HepG2 (cell line): ENCODE measurements around the gene RGS13. TPM values are rescaled to one million over a fixed set of nuclear protein-coding genes. Genes with fewer than 3 reads are reported as not detected.
A peak's percentile ranks its signal among the peaks of the same experiment; 100 is the strongest.

Experiments
- ARID5B ChIP-seq: IDR thresholded peaks from 2 replicates; pipeline ENCODE4 v1.4.0; 2020; ENCODE audit warnings: mild to moderate bottlenecking, missing genetic modification reagents
- ETS1 ChIP-seq: sonication (generic); formaldehyde crosslinking; IDR thresholded peaks from 2 replicates; pipeline ENCODE4 v1.4.0; 2020; ENCODE audit warnings: missing genetic modification reagents
- ETV5 ChIP-seq: IDR thresholded peaks from 2 replicates; pipeline ENCODE4 v1.6.1; 2018; ENCODE audit warnings: missing biosample characterization, missing genetic modification reagents, inconsistent platforms, borderline replicate concordance
- HOXA5 ChIP-seq: sonication (generic); formaldehyde crosslinking; IDR thresholded peaks from 2 replicates; pipeline ENCODE4 v1.4.0; 2020; ENCODE audit warnings: missing genetic modification reagents
- ISL2 ChIP-seq: sonication (generic); formaldehyde crosslinking; IDR thresholded peaks from 2 replicates; pipeline ENCODE4 v1.5.0; 2020; ENCODE audit warnings: missing genetic modification reagents
- KLF16 ChIP-seq, 2 experiments: sonication (generic) in 1 of 2; formaldehyde crosslinking in 1 of 2; IDR thresholded peaks; 2 replicates each; pipeline versions ENCODE4 v1.6.1 to v1.8.0; 2016 to 2023; ENCODE audit warnings: missing genetic modification reagents in 2 of 2, missing compliant biosample characterization in 1 of 2
- MED1 ChIP-seq: sonication (generic); formaldehyde crosslinking; IDR thresholded peaks from 2 replicates; pipeline ENCODE4 v1.4.0; 2020; ENCODE audit warnings: missing genetic modification reagents
- MED8 ChIP-seq: sonication (generic); formaldehyde crosslinking; IDR thresholded peaks from 2 replicates; pipeline ENCODE4 v1.8.1; 2023; ENCODE audit warnings: mild to moderate bottlenecking, missing genetic modification reagents; ENCODE audit not compliant: insufficient replicate concordance
- MIXL1 ChIP-seq: IDR thresholded peaks from 2 replicates; pipeline ENCODE4 v1.6.1; 2016
- RBFOX2 ChIP-seq: fragments of 200-400 bp; formaldehyde crosslinking; IDR thresholded peaks from 2 replicates; pipeline ENCODE4 v1.6.1; 2017; ENCODE audit warnings: low read depth, mild to moderate bottlenecking, low read length
- SIX1 ChIP-seq: sonication (generic); formaldehyde crosslinking; IDR thresholded peaks from 2 replicates; pipeline ENCODE4 v1.4.0; 2020; ENCODE audit warnings: missing genetic modification reagents, borderline replicate concordance
- SMARCC2 ChIP-seq: fragments of 450-650 bp; IDR thresholded peaks from 2 replicates; pipeline ENCODE4 v1.6.1; 2017; ENCODE audit warnings: antibody characterized with exemption, mild to moderate bottlenecking
- SRY ChIP-seq: sonication (generic); formaldehyde crosslinking; IDR thresholded peaks from 2 replicates; pipeline ENCODE4 v1.8.0; 2022; ENCODE audit warnings: mild to moderate bottlenecking, missing genetic modification reagents
- TBP ChIP-seq: sonication (generic); formaldehyde crosslinking; IDR thresholded peaks from 2 replicates; pipeline ENCODE4 v1.5.0; 2020; ENCODE audit warnings: missing genetic modification reagents
- ZBTB3 ChIP-seq: sonication (generic); formaldehyde crosslinking; IDR thresholded peaks from 2 replicates; pipeline ENCODE4 v1.4.0; 2020; ENCODE audit warnings: low read depth, mild to moderate bottlenecking, moderate library complexity, missing genetic modification reagents, borderline replicate concordance
- ZC3H13 ChIP-seq: sonication (generic); formaldehyde crosslinking; IDR thresholded peaks from 2 replicates; pipeline ENCODE4 v1.8.1; 2023; ENCODE audit warnings: mild to moderate bottlenecking, missing genetic modification reagents, moderate library complexity
- ZFP36L2 ChIP-seq: sonication (generic); formaldehyde crosslinking; IDR thresholded peaks from 2 replicates; pipeline ENCODE4 v1.4.0; 2020; ENCODE audit warnings: missing genetic modification reagents
- ZNF124 ChIP-seq: sonication (generic); formaldehyde crosslinking; IDR thresholded peaks from 2 replicates; pipeline ENCODE4 v1.4.0; 2020; ENCODE audit warnings: missing genetic modification reagents
- ZNF317 ChIP-seq: sonication (generic); formaldehyde crosslinking; IDR thresholded peaks from 2 replicates; pipeline ENCODE4 v1.5.0; 2020; ENCODE audit warnings: mild to moderate bottlenecking, missing genetic modification reagents
- ZUFSP ChIP-seq: sonication (generic); formaldehyde crosslinking; IDR thresholded peaks from 2 replicates; pipeline ENCODE4 v1.9.0; 2021; ENCODE audit warnings: missing genetic modification reagents, mild to moderate bottlenecking, borderline replicate concordance
- polyA plus RNA-seq, 8 experiments: library from polyadenylated mRNA; depleted of rRNA in 3 of 8; stranded (reverse) in 7 of 8; unstranded in 1 of 8; fragments of >200 nt; fragmentation: Illumina TruSeq in 4 of 8; extraction: Trizol in 4 of 8; gene quantifications; 2 replicates each; pipeline versions ENCODE4 v1.2.1 to v1.2.3, GENCODE V29; 2011 to 2016; ENCODE audit warnings: low read depth in 4 of 8, missing spikeins in 1 of 8, mixed read lengths in 1 of 8; ENCODE audit not compliant: insufficient read depth in 1 of 8
- total RNA-seq, 5 experiments: library from RNA; depleted of rRNA; stranded (reverse); fragments of >200 nt; fragmentation: Illumina TruSeq; extraction: Trizol; gene quantifications; 2 replicates each; pipeline ENCODE4 v1.2.3, GENCODE V29; 2016; ENCODE audit warnings: low read depth in 1 of 5
- TF ChIP-seq, protein P1 (sequence below): sonication (generic); formaldehyde crosslinking; IDR thresholded peaks from 2 replicates; pipeline ENCODE4 v1.8.1; 2023; ENCODE audit warnings: mild to moderate bottlenecking, missing genetic modification reagents
- TF ChIP-seq, protein P2 (sequence below): sonication (generic); formaldehyde crosslinking; IDR thresholded peaks from 2 replicates; pipeline ENCODE4 v1.5.0; 2020; ENCODE audit warnings: mild to moderate bottlenecking, missing genetic modification reagents

Gene RGS13
- total and polyA plus RNA-seq, 2 of the 13 experiments (the other 11 are each of a cell fraction or from before 2014, with no cell fraction given), result not detected

- TF ChIP-seq ZUFSP (CRISPR knock-in tag) (no peak), RBFOX2 (no peak), ZC3H13 (CRISPR knock-in tag) (no peak), KLF16 (CRISPR knock-in tag; IDR thresholded peaks at IDR 0.05) (no peak), ZFP36L2 (CRISPR knock-in tag) (no peak), ETS1 (no peak), SMARCC2 (no peak), SIX1 (CRISPR knock-in tag) (no peak), ISL2 (CRISPR knock-in tag) (no peak), ZNF317 (CRISPR knock-in tag) (no peak), ETV5 (CRISPR knock-in tag) (peak; percentile 72; the same call in 1 of the 2 replicates), MIXL1 (peak; percentile 69; the same call in 1 of the 2 replicates), TBP (CRISPR knock-in tag) (no peak), HOXA5 (CRISPR knock-in tag) (peak; percentile 98), SRY (CRISPR knock-in tag) (no peak), MED1 (peak; percentile 65), MED8 (no peak), ZBTB3 (no peak), ZNF124 (CRISPR knock-in tag) (no peak), ARID5B (peak; percentile 32)
- TF ChIP-seq, protein P1, sequence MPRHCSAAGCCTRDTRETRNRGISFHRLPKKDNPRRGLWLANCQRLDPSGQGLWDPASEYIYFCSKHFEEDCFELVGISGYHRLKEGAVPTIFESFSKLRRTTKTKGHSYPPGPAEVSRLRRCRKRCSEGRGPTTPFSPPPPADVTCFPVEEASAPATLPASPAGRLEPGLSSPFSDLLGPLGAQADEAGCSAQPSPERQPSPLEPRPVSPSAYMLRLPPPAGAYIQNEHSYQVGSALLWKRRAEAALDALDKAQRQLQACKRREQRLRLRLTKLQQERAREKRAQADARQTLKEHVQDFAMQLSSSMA (CRISPR knock-in tag), result no peak
- TF ChIP-seq, protein P2, sequence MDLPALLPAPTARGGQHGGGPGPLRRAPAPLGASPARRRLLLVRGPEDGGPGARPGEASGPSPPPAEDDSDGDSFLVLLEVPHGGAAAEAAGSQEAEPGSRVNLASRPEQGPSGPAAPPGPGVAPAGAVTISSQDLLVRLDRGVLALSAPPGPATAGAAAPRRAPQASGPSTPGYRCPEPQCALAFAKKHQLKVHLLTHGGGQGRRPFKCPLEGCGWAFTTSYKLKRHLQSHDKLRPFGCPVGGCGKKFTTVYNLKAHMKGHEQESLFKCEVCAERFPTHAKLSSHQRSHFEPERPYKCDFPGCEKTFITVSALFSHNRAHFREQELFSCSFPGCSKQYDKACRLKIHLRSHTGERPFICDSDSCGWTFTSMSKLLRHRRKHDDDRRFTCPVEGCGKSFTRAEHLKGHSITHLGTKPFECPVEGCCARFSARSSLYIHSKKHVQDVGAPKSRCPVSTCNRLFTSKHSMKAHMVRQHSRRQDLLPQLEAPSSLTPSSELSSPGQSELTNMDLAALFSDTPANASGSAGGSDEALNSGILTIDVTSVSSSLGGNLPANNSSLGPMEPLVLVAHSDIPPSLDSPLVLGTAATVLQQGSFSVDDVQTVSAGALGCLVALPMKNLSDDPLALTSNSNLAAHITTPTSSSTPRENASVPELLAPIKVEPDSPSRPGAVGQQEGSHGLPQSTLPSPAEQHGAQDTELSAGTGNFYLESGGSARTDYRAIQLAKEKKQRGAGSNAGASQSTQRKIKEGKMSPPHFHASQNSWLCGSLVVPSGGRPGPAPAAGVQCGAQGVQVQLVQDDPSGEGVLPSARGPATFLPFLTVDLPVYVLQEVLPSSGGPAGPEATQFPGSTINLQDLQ, result no peak
Measured at GRCh38 chr1:192682335-192682734, 46.4 kb downstream of the RGS13 start (continued).
